Neural progenitor cell (in vitro differentiated cells): Measurements from ENCODE around the gene BTK. TPM values are rescaled to one million over a fixed set of nuclear protein-coding genes. Genes with fewer than 3 reads are reported as not detected.

Experiments
- DNase-seq: peaks from one replicate; pipeline ENCODE4 v3.0.0-alpha.2; 2016; ENCODE audit warnings: low spot score
- H2AFZ ChIP-seq: fragments of 200-600 bp; sonication (generic); replicated peaks from 2 replicates; pipeline ENCODE4 v1.6.1; 2016; ENCODE audit warnings: antibody characterized with exemption
- H3F3A ChIP-seq: fragments of 200-600 bp; sonication (generic); 2 replicates; pipeline ENCODE4 v1.6.1; 2016; ENCODE audit warnings: antibody characterized with exemption, low read depth
- H3K27ac ChIP-seq: fragments of 200-600 bp; sonication (generic); 2 replicates; pipeline ENCODE4 v1.5.1; 2016; ENCODE audit warnings: mild to moderate bottlenecking
- H3K27me3 ChIP-seq: fragments of 200-600 bp; sonication (generic); 2 replicates; pipeline ENCODE4 v1.6.1; 2016; ENCODE audit warnings: mild to moderate bottlenecking, moderate library complexity
- H3K36me3 ChIP-seq: fragments of 200-600 bp; sonication (generic); 2 replicates; pipeline ENCODE4 v1.5.1; 2016
- H3K4me1 ChIP-seq: fragments of 200-600 bp; sonication (generic); 2 replicates; pipeline ENCODE4 v1.6.1; 2016; ENCODE audit warnings: mixed run types
- H3K4me2 ChIP-seq: fragments of 200-600 bp; sonication (generic); 2 replicates; pipeline ENCODE4 v1.6.1; 2016
- H3K4me3 ChIP-seq: fragments of 200-600 bp; sonication (generic); 2 replicates; pipeline ENCODE4 v1.5.1; 2016
- H3K79me2 ChIP-seq: fragments of 200-600 bp; sonication (generic); 2 replicates; pipeline ENCODE4 v1.6.1; 2016; ENCODE audit warnings: low read depth
- H3K9ac ChIP-seq: fragments of 200-600 bp; sonication (generic); 2 replicates; pipeline ENCODE4 v1.6.1; 2016
- H3K9me3 ChIP-seq: fragments of 200-600 bp; sonication (generic); 2 replicates; pipeline ENCODE4 v1.5.1; 2016; ENCODE audit warnings: low read depth
- H4K20me1 ChIP-seq: fragments of 200-600 bp; sonication (generic); 2 replicates; pipeline ENCODE4 v1.6.1; 2016; ENCODE audit warnings: low read depth
- H3K27ac Mint-ChIP-seq: 3 replicates; pipeline ENCODE4 v1.8.0; 2021; ENCODE audit warnings: mixed read lengths
- H3K27me3 Mint-ChIP-seq: 2 replicates; pipeline ENCODE4 v1.8.0; 2022; ENCODE audit warnings: low read depth, mild to moderate bottlenecking, inconsistent platforms, moderate library complexity, mixed read lengths; ENCODE audit not compliant: insufficient read depth
- H3K36me3 Mint-ChIP-seq: 3 replicates; pipeline ENCODE4 v1.8.0; 2021; ENCODE audit warnings: mixed read lengths
- H3K4me1 Mint-ChIP-seq: 3 replicates; pipeline ENCODE4 v1.8.0; 2021; ENCODE audit warnings: mixed read lengths
- H3K4me3 Mint-ChIP-seq: 3 replicates; pipeline ENCODE4 v1.8.0; 2021; ENCODE audit warnings: mild to moderate bottlenecking, moderate library complexity, mixed read lengths
- H3K9me3 Mint-ChIP-seq: 3 replicates; pipeline ENCODE4 v1.8.0; 2020; ENCODE audit warnings: mixed read lengths
- CTCF ChIP-seq: fragments of 200-600 bp; sonication (generic); IDR thresholded peaks from 2 replicates; pipeline ENCODE4 v1.5.1; 2017; ENCODE audit warnings: antibody characterized with exemption, mild to moderate bottlenecking
- EZH2 ChIP-seq: fragments of 200-600 bp; sonication (generic); IDR thresholded peaks from 2 replicates; pipeline ENCODE4 v1.6.1; 2017; ENCODE audit warnings: antibody characterized with exemption, mild to moderate bottlenecking, moderate library complexity
- EZH2phosphoT487 ChIP-seq: fragments of 200-600 bp; sonication (generic); IDR thresholded peaks from 2 replicates; pipeline ENCODE4 v1.6.1; 2017; ENCODE audit warnings: antibody characterized with exemption
- total RNA-seq: library from RNA; depleted of rRNA; stranded (reverse); fragments of >200 nt; gene quantifications from 2 replicates; pipeline ENCODE4 v1.2.3, GENCODE V29; 2015; ENCODE audit warnings: low replicate concordance

The BTK gene
- total RNA-seq, 1 donor from 2014 or later: not detected

GRCh38 chrX:101398694-101399093 is 12.7 kb upstream of the BTK start:
- peaks cover 8% of the 10 kb centered on the region for H3K36me3 Mint-ChIP-seq
- no peak overlapping the region for H3K4me3 ChIP-seq
- H3F3A ChIP-seq: peaks cover 34% of the 10 kb centered on the region
- no peaks in the 10 kb centered on the region for H3K27me3 ChIP-seq
- H3K27ac ChIP-seq: no peak overlapping the region
- no peaks in the 10 kb centered on the region for H3K4me1 ChIP-seq
- DNase-seq: no peak
- H3K36me3 ChIP-seq: no peaks in the 10 kb centered on the region
- H3K27me3 Mint-ChIP-seq: no peaks in the 10 kb centered on the region
- H3K9me3 ChIP-seq: peaks cover 6% of the 10 kb centered on the region
- peaks cover 8% of the 10 kb centered on the region for H3K79me2 ChIP-seq
- no peak overlapping the region for H3K9ac ChIP-seq
- H3K4me3 Mint-ChIP-seq: no peak overlapping the region
- H2AFZ ChIP-seq: no peak overlapping the region
- H3K4me2 ChIP-seq: no peak overlapping the region
- no peak for TF ChIP-seq EZH2
- no peak for TF ChIP-seq CTCF
- TF ChIP-seq EZH2phosphoT487: no peak
- no peak overlapping the region for H3K27ac Mint-ChIP-seq
- H3K9me3 Mint-ChIP-seq: peaks cover 2% of the 10 kb centered on the region
- H3K4me1 Mint-ChIP-seq: no peaks in the 10 kb centered on the region
- peaks cover 6% of the 10 kb centered on the region for H4K20me1 ChIP-seq

- H3K27me3 Mint-ChIP-seq: no peaks in the 10 kb centered on the region
- no peak overlapping the region for H3K27ac Mint-ChIP-seq
- peaks cover 2% of the 10 kb centered on the region for H3K9me3 Mint-ChIP-seq
- no peak overlapping the region for H3K4me2 ChIP-seq
- peaks cover 17% of the 10 kb centered on the region for H3K79me2 ChIP-seq
- no peak overlapping the region for H2AFZ ChIP-seq
- no peaks in the 10 kb centered on the region for H3K4me1 Mint-ChIP-seq
- DNase-seq: no peak
- no peak overlapping the region for H3K27ac ChIP-seq
- no peak overlapping the region for H3K9ac ChIP-seq
- peaks cover 42% of the 10 kb centered on the region for H3F3A ChIP-seq
- peaks cover 6% of the 10 kb centered on the region for H3K9me3 ChIP-seq
- peaks cover 9% of the 10 kb centered on the region for H3K36me3 Mint-ChIP-seq
- no peak overlapping the region for H3K4me3 Mint-ChIP-seq
- peaks cover 12% of the 10 kb centered on the region for H4K20me1 ChIP-seq
- no peak for TF ChIP-seq EZH2
- no peak for TF ChIP-seq CTCF
- no peaks in the 10 kb centered on the region for H3K27me3 ChIP-seq
- H3K4me1 ChIP-seq: no peaks in the 10 kb centered on the region
- H3K36me3 ChIP-seq: no peaks in the 10 kb centered on the region
- no peak overlapping the region for H3K4me3 ChIP-seq
These were observed 11.8 kb upstream of the BTK start for GRCh38 chrX:101397779-101398178.

GRCh38 chrX:101395789-101396188 is 9.8 kb upstream of the BTK start:
- Mint-ChIP-seq H3K27ac (no peak overlapping the region), H3K36me3 (peaks cover 12% of the 10 kb centered on the region), H3K27me3 (no peaks in the 10 kb centered on the region), H3K4me1 (peaks cover 4% of the 10 kb centered on the region), H3K4me3 (no peak overlapping the region), H3K9me3 (no peaks in the 10 kb centered on the region)
- H3K9ac ChIP-seq: no peak overlapping the region
- H3K4me2 ChIP-seq: no peak overlapping the region
- H3K4me1 ChIP-seq: peaks cover 8% of the 10 kb centered on the region
- peaks cover 4% of the 10 kb centered on the region for H3K36me3 ChIP-seq
- peaks cover 60% of the 10 kb centered on the region for H3F3A ChIP-seq
- no peak for TF ChIP-seq EZH2
- TF ChIP-seq CTCF: no peak
- H3K4me3 ChIP-seq: no peak overlapping the region
- peaks cover 37% of the 10 kb centered on the region for H3K79me2 ChIP-seq
- peaks cover 12% of the 10 kb centered on the region for H4K20me1 ChIP-seq
- peaks cover 6% of the 10 kb centered on the region for H3K9me3 ChIP-seq
- no peak for DNase-seq
- H3K27me3 ChIP-seq: no peaks in the 10 kb centered on the region
- H2AFZ ChIP-seq: no peak overlapping the region
- H3K27ac ChIP-seq: no peak overlapping the region

GRCh38 chrX:101394372-101394771 is 8.4 kb upstream of the BTK start:
- H3K27me3 ChIP-seq: no peaks in the 10 kb centered on the region
- peaks cover 4% of the 10 kb centered on the region for H3K36me3 ChIP-seq
- Mint-ChIP-seq H3K27me3 (no peaks in the 10 kb centered on the region), H3K4me1 (peaks cover 4% of the 10 kb centered on the region), H3K27ac (no peak overlapping the region), H3K4me3 (no peak overlapping the region), H3K36me3 (peaks cover 6% of the 10 kb centered on the region), H3K9me3 (no peaks in the 10 kb centered on the region)
- peaks cover 8% of the 10 kb centered on the region for H3K4me1 ChIP-seq
- no peak overlapping the region for H2AFZ ChIP-seq
- H3F3A ChIP-seq: peaks cover 60% of the 10 kb centered on the region
- peaks cover 37% of the 10 kb centered on the region for H3K79me2 ChIP-seq
- peaks cover 12% of the 10 kb centered on the region for H4K20me1 ChIP-seq
- H3K4me2 ChIP-seq: no peak overlapping the region
- no peak overlapping the region for H3K27ac ChIP-seq
- no peak for DNase-seq
- TF ChIP-seq EZH2 (no peak), CTCF (no peak), EZH2phosphoT487 (no peak)
- no peak overlapping the region for H3K4me3 ChIP-seq
- peaks cover 6% of the 10 kb centered on the region for H3K9me3 ChIP-seq
- no peak overlapping the region for H3K9ac ChIP-seq
